GM12864 (cell line): ENCODE results near the gene TOGARAM2.

Experiments
- DNase-seq: peaks from one replicate; pipeline ENCODE4 v3.0.0-alpha.2; 2011; ENCODE audit warnings: low read depth
- H3K4me3 ChIP-seq: 2 replicates; pipeline ENCODE4 v1.5.1; 2011; ENCODE audit warnings: mild to moderate bottlenecking, low read depth, low read length, control low read depth
- TF ChIP-seq, protein P1 (sequence below): IDR thresholded peaks from 2 replicates; pipeline ENCODE4 v1.5.1; 2011; ENCODE audit warnings: low read depth, mild to moderate bottlenecking, moderate library complexity, low read length, control low read depth, inconsistent platforms; ENCODE audit errors: missing control alignments

Gene TOGARAM2

GRCh38 chr2:28997237-28997846 is 16.2 kb downstream of the TOGARAM2 start:
- DNase-seq = no peak
- H3K4me3 ChIP-seq = no peak overlapping the region
- TF ChIP-seq, protein P1, sequence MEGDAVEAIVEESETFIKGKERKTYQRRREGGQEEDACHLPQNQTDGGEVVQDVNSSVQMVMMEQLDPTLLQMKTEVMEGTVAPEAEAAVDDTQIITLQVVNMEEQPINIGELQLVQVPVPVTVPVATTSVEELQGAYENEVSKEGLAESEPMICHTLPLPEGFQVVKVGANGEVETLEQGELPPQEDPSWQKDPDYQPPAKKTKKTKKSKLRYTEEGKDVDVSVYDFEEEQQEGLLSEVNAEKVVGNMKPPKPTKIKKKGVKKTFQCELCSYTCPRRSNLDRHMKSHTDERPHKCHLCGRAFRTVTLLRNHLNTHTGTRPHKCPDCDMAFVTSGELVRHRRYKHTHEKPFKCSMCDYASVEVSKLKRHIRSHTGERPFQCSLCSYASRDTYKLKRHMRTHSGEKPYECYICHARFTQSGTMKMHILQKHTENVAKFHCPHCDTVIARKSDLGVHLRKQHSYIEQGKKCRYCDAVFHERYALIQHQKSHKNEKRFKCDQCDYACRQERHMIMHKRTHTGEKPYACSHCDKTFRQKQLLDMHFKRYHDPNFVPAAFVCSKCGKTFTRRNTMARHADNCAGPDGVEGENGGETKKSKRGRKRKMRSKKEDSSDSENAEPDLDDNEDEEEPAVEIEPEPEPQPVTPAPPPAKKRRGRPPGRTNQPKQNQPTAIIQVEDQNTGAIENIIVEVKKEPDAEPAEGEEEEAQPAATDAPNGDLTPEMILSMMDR = no peak

DNA sequence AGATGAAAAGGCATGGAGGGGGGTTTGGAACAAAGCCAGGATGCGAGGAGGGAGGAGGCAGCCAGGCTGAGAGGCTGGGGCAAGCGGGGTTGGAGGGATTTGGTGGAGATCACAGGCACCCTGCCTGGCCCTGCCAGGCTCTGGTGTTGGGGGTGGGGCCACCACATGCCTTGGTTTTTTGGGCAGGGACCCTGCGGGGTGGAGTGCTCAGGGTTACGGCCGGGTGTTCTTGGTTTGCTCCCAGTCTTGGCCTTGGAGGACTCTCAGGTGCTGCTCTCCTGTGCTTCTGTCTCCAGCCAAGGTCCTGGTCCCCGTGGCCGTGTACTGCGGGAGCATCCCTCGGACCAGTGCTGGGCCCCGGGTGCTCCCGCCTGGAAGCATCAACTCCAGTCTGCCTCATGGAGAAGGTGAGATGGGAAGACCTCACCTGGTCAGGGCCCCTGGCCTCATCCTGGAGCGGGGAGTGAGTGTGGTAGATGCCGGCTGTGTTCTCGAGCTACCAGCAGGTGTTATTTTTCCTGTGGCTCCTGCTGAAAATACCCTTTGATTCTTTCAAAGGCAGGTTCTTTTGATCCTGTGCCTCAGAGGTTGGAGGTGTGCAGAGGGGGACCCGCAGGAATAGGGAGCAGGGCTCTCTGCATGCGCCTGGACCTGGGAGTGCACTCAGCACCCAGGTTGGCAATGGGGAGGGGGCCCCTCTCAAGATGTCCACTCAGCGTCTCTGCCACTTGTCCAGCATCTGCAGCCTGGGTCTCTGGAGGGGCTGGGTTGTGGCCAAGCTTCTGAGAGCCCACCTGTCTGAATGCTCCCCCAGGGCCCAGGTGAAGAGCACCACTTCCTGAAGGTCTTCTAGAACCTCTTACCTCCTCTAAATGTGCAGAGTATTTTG is 17.0 kb downstream of the TOGARAM2 start:
- H3K4me3 ChIP-seq = no peak overlapping the region
- TF ChIP-seq, protein P1 = no peak
- DNase-seq = no peak

GRCh38 chr2:29000481-29000880 is 19.4 kb downstream of the TOGARAM2 start:
- DNase-seq = peak; percentile 43
- TF ChIP-seq, protein P1 = no peak
- H3K4me3 ChIP-seq = no peak overlapping the region

- TF ChIP-seq, protein P1 = no peak
- H3K4me3 ChIP-seq = no peak overlapping the region
- no peak for DNase-seq
Measured at GRCh38 chr2:29000956-29001355, 19.9 kb downstream of the TOGARAM2 start.

GRCh38 chr2:29001806-29002205 is 20.7 kb downstream of the TOGARAM2 start:
- H3K4me3 ChIP-seq = no peak overlapping the region
- no peak for DNase-seq
- TF ChIP-seq, protein P1 = no peak

- TF ChIP-seq, protein P1 = no peak
- H3K4me3 ChIP-seq = no peak overlapping the region
- DNase-seq = no peak
Measured at GRCh38 chr2:29004755-29005154, 23.7 kb downstream of the TOGARAM2 start.
